Heart right ventricle (tissue), 16 donors: ENCODE data around the gene MAL. TPM values are rescaled to one million over a fixed set of nuclear protein-coding genes. Genes with fewer than 3 reads are reported as not detected.

Experiments
- ATAC-seq, 8 donors: fragments of 200-7000 bp; cut with Tn5 transposase; one replicate each; pipeline ENCODE4 v1.9.1; 2020; ENCODE audit warnings: mild to moderate bottlenecking in 8 of 8, moderate library complexity in 8 of 8, moderate number of reproducible peaks in 1 of 8
- DNase-seq, 2 donors: peaks; one replicate each; pipeline ENCODE4 v3.0.0-alpha.2; 2020
- H3K27ac ChIP-seq, 10 donors: fragments of 200-600 bp; sonication (generic) in 2 of 10; one replicate each; pipeline versions ENCODE4 v1.5.0 to v1.8.0; 2020 to 2022; ENCODE audit warnings: mild to moderate bottlenecking in 3 of 10
- H3K27me3 ChIP-seq, 7 donors: fragments of 200-600 bp; one replicate each; pipeline ENCODE4 v1.8.0; 2021 to 2022; ENCODE audit warnings: mild to moderate bottlenecking in 2 of 7
- H3K36me3 ChIP-seq, 9 donors: fragments of 200-600 bp; sonication (generic) in 1 of 9; one replicate each; pipeline versions ENCODE4 v1.5.0 to v1.8.0; 2020 to 2022; ENCODE audit warnings: mild to moderate bottlenecking in 2 of 9
- H3K4me1 ChIP-seq, 9 donors: fragments of 200-600 bp; sonication (generic) in 1 of 9; one replicate each; pipeline versions ENCODE4 v1.5.0 to v1.8.0; 2020 to 2022; ENCODE audit warnings: mild to moderate bottlenecking in 4 of 9
- H3K4me3 ChIP-seq, 10 donors: fragments of 200-600 bp; sonication (generic) in 2 of 10; one replicate each; pipeline versions ENCODE4 v1.5.0 to v1.8.0; 2020 to 2022; ENCODE audit warnings: mild to moderate bottlenecking in 7 of 10, moderate library complexity in 2 of 10
- H3K9me3 ChIP-seq, 11 donors: fragments of 200-600 bp in 10 of 11; sonication (generic) in 2 of 11; one replicate each; pipeline versions ENCODE4 v1.5.0 to v1.8.0; 2013 to 2022; ENCODE audit warnings: mild to moderate bottlenecking in 2 of 11, control low read depth in 1 of 11, moderate library complexity in 1 of 11
- WGBS, 2 donors: extraction: QIAGEN DNeasy Blood & Tissue Kit; methylation state at CpG; one replicate each; pipeline ENCODE4 v1.1.7; 2013; ENCODE audit warnings: inconsistent platforms in 1 of 2; 5-methylcytosine and 5-hydroxymethylcytosine counted together
- intact Hi-C, 10 donors: fragments of 100-400 bp; cut with DNase I; formaldehyde crosslinking; loops; one replicate each; pipeline versions ENCODE4 v1.11.1 to v1.14.2; 2022
- polyA plus RNA-seq, 2 donors: library from polyadenylated mRNA; stranded (reverse); fragments of 200-250 nt; gene quantifications; one replicate each; pipeline ENCODE4 v1.2.3, GENCODE V29; 2013
- total RNA-seq, 10 donors: library from RNA; stranded (reverse); fragmentation: NEBNext Ultra II Directional in 3 of 10; extraction: Animal tissue kit (Norgen Biotek cat#: 25700) in 3 of 10; gene quantifications; one replicate each; pipeline versions ENCODE4 v1.2.1 to v1.2.4, GENCODE V29; 2021 to 2023
- TF ChIP-seq, protein P1 (sequence below), 9 donors: fragments of 200-600 bp; sonication (generic) in 2 of 9; IDR thresholded peaks; one replicate each; pipeline versions ENCODE4 v1.5.0 to v1.8.0; 2021 to 2022; ENCODE audit warnings: antibody characterized with exemption in 9 of 9, mild to moderate bottlenecking in 5 of 9, moderate library complexity in 1 of 9
- donor health status: Arrhythmogenic right ventricular cardiomyopathy.
- donor health status: ischemic (EF 13 %, LVEDD 7.1; RV severe dilation, severe dysfunction).
- donor health status: healthy with polysubstance abuse.
- donor health status: DM: no; HTN: yes; CAD: no.
- donor health status: DM: no; HTN: no; CAD: no.
- donor health status: ischemic (EF 25% LVEDD 6.9; RV normal size, moderate dysfunction).
- donor health status: ischemic (EF 25% LVEDD 5.7; RV mildly dilated, moderate dysfunction).
- donor health status: healthy.
- donor health status: DM: yes; HTN: yes; CAD: no.
- donor health status: Ischemic cardiomyopathy.
- donor health status: ischemic (EF 35%, LVEDD 5.7; RV mildly dilated, moderate dysfunction).
- donor health status: nonischemic (EF 11% LVEDD 7.7; RV severe dilation, severe dysfunction).
- donor health status: DM: yes; HTN: yes; CAD: no.
- donor health status: PGD.
- donor health status: ischemic (EF 29% LVEDD 5.4; RV normal size, mild dysfunction).
- donor health status: nonischemic (EF 23%, LVEDD 6.1; RV moderate dilation, normal function).

The MAL gene
- total and polyA plus RNA-seq, 12 donors = 1.5 to 10.5 (median 3.6) TPM

DNA sequence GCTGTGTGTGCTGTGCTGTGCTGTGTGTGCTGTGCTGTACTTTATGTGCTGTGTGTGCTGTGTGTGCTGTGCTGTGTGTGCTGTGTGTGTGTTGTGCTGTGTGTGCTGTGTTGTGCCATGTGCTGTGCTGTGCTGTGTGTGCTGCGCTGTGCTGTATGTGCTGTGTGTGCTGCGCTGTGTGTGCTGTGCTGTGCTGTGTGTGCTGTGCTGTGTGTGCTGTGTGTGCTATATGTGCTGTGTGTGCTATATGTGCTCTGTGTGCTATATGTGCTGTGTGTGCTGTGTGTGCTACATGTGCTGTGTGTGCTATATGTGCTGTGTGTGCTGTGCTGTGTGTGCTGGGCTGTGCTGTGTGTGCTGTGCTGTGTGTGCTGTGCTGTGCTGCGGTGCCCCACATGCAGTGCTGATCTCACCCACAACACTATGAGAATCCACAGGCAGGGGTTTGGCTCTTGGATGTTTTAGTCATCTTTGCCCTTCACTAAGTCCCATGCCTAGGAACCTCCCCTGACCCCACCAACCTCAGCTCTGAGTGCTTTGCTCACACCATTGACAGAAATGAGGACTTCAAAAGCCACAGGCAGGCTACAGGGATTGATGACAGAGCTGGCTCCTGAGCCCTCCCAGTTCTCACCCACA, 30.5 kb upstream of the MAL start:
- WGBS, 2 donors = 94 to 97% methylated on average over 3 of the region's 3 CpGs
- H3K27ac ChIP-seq = no peak overlapping the region
- no peaks in the 10 kb centered on the region for H3K36me3 ChIP-seq
- TF ChIP-seq, protein P1, sequence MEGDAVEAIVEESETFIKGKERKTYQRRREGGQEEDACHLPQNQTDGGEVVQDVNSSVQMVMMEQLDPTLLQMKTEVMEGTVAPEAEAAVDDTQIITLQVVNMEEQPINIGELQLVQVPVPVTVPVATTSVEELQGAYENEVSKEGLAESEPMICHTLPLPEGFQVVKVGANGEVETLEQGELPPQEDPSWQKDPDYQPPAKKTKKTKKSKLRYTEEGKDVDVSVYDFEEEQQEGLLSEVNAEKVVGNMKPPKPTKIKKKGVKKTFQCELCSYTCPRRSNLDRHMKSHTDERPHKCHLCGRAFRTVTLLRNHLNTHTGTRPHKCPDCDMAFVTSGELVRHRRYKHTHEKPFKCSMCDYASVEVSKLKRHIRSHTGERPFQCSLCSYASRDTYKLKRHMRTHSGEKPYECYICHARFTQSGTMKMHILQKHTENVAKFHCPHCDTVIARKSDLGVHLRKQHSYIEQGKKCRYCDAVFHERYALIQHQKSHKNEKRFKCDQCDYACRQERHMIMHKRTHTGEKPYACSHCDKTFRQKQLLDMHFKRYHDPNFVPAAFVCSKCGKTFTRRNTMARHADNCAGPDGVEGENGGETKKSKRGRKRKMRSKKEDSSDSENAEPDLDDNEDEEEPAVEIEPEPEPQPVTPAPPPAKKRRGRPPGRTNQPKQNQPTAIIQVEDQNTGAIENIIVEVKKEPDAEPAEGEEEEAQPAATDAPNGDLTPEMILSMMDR (IDR thresholded peaks at IDR 0.05) = no peak
- no peaks in the 10 kb centered on the region for H3K4me1 ChIP-seq
- H3K4me3 ChIP-seq = no peak overlapping the region
- DNase-seq = no peak
- peaks cover 0 to 51% (median 40%) of the 10 kb centered on the region in 7 donors for H3K27me3 ChIP-seq
- peak in 1 of 8 donors; percentile 28 for ATAC-seq
- no peaks in the 10 kb centered on the region for H3K9me3 ChIP-seq
- intact Hi-C loops = no loop called here

DNA sequence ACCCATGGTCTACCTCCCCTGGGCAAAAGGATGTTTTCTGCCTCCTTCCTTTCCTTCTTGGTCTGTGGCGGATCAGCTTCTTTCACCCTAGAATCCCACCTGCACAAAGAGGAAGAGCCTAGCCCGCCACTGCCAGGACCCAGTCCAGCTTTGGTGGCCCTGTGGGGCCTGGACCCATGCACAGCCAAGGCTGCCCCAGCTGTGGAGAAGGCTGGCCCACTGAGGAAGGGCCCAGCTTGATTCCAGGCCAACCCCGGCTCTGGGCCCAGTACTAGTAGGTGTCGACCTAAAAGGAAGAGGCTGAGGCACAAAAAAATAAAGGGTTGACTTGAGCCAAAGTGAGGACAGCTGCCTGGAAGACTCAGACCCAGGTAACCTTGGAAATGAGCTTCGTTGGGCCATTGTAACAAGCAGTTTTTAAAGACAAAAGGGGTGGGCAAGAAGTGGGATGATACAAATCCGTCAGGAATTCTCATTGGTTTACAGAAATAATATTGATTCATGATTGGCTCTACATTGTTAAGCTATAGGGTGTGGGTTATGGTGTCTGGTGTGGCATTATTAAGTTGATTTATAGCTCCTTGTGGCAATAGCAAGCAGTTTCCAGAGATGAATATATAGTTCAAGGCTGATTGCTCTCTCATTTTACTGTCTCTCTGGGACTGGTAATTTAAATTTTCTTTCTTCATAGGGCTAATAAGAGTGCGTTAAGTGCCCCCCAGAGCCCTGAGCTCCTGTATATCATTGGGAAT, 29.8 kb upstream of the MAL start:
- no peak for DNase-seq
- Histone ChIP-seq H3K27me3 (peaks cover 0 to 56% (median 40%) of the 10 kb centered on the region in 7 donors), H3K36me3 (no peaks in the 10 kb centered on the region), H3K4me3 (no peak overlapping the region), H3K4me1 (no peaks in the 10 kb centered on the region), H3K27ac (no peak overlapping the region), H3K9me3 (no peaks in the 10 kb centered on the region)
- 64 to 78% methylated on average over 7 of the region's 7 CpGs for WGBS, 2 donors
- no peak for ATAC-seq
- intact Hi-C loops = no loop called here
- TF ChIP-seq, protein P1 (IDR thresholded peaks at IDR 0.05) = no peak

DNA sequence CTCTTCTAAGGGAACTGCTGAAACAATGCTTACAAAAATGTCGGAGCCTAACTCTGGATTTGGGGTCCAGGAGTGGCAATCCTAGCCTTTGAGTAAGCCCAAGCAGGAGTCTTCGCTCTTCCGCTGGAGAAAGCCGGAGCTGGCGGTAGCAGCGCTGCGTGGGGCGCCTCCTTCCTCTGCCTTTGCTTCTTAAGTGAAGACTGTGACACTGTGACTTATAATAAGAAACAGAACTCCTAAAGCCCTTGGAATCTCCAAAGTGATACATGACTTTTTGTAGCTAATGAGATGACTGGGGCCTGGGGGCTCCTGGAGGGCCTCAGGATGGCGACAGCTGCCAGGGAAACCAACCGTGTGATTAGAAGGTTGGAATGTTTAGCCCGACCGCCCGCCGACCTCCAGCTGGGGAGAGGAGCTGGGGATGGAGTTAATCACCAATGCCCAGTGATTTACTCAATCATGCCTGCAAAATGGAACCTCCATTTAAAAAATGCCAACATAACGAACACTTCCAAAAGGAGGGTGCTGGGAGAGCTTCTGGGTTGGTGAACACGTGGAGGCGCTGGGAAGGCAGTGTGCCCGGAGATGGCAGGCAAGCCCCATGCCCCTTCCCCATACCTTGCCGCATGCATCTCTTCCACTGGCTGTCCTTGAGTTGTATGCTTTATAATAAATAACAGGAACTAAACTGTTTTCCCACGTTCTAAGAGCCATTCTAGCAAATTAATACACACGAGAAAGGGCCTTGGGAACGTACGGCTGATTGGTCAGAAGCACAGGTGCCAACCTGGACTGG, 29.0 kb upstream of the MAL start:
- 70 to 78% methylated on average over 23 of the region's 23 CpGs for WGBS, 2 donors
- Histone ChIP-seq H3K27me3 (peaks cover 0 to 52% (median 40%) of the 10 kb centered on the region in 7 donors), H3K27ac (no peak overlapping the region), H3K36me3 (no peaks in the 10 kb centered on the region), H3K4me3 (no peak overlapping the region), H3K4me1 (no peaks in the 10 kb centered on the region), H3K9me3 (no peaks in the 10 kb centered on the region)
- ATAC-seq (no peak), DNase-seq (no peak)
- TF ChIP-seq, protein P1 (IDR thresholded peaks at IDR 0.05) = no peak
- intact Hi-C loops = no loop called here
